Kidney (tissue), 14 donors: Measurements from ENCODE around the gene CA10. TPM values are rescaled to one million over a fixed set of nuclear protein-coding genes. Genes with fewer than 3 reads are reported as not detected.

Experiments used
- DNase-seq, 5 donors: peaks; one replicate each; pipeline ENCODE4 v3.0.0-alpha.2; 2013 to 2020
- FAIRE-seq: peaks from 2 replicates; lab custom pipeline; 2012; peaks lifted over from hg19 to GRCh38; lab: Jason Lieb, UNC
- H3K27ac ChIP-seq, 2 donors: one replicate each; pipeline ENCODE4 v1.7.0; 2013; ENCODE audit warnings: low read depth in 2 of 2, low read length in 2 of 2, inconsistent platforms in 1 of 2
- H3K27me3 ChIP-seq: one replicate; pipeline ENCODE4 v1.7.1; 2013; ENCODE audit warnings: low read length, inconsistent platforms; ENCODE audit not compliant: control insufficient read depth, insufficient read depth
- H3K36me3 ChIP-seq, 3 donors: one replicate each; pipeline versions ENCODE4 v1.7.0 to v1.7.1; 2013; ENCODE audit warnings: low read length in 3 of 3, control low read depth in 1 of 3, inconsistent platforms in 1 of 3; ENCODE audit not compliant: insufficient read depth in 3 of 3, control insufficient read depth in 2 of 3
- H3K4me1 ChIP-seq, 3 donors: one replicate each; pipeline versions ENCODE4 v1.7.0 to v1.7.1; 2013; ENCODE audit warnings: low read length in 3 of 3, inconsistent platforms in 1 of 3, low read depth in 1 of 3; ENCODE audit not compliant: control insufficient read depth in 2 of 3, insufficient read depth in 2 of 3
- H3K4me3 ChIP-seq, 3 donors: one replicate each; pipeline versions ENCODE4 v1.7.0 to v1.8.1; 2013; ENCODE audit warnings: low read length in 3 of 3, control low read depth in 1 of 3, inconsistent platforms in 1 of 3
- H3K9ac ChIP-seq, 3 donors: one replicate each; pipeline versions ENCODE4 v1.7.0 to v1.7.1; 2013; ENCODE audit warnings: low read length in 3 of 3, control low read depth in 1 of 3, inconsistent platforms in 1 of 3
- H3K9me3 ChIP-seq, 3 donors: one replicate each; pipeline versions ENCODE4 v1.7.0 to v1.7.1; 2013; ENCODE audit warnings: low read length in 3 of 3, control low read depth in 1 of 3, inconsistent platforms in 1 of 3; ENCODE audit not compliant: control insufficient read depth in 2 of 3, insufficient read depth in 1 of 3
- CTCF ChIP-seq: IDR thresholded peaks from 3 replicates; pipeline ENCODE4 v1.5.1; 2012; ENCODE audit warnings: mild to moderate bottlenecking, moderate library complexity, borderline replicate concordance; ENCODE audit not compliant: insufficient read depth; ENCODE audit errors: extremely low read depth
- intact Hi-C: fragments of 100-400 bp; cut with DNase I; formaldehyde crosslinking; loops from one replicate; pipeline ENCODE4 v1.11.1; 2022
- polyA plus RNA-seq: library from polyadenylated mRNA; stranded (reverse); fragments of 350-450 nt; fragmentation: Illumina TruSeq; extraction: RNeasy Lipid Tissue Mini Kit (QIAGEN cat#74804); gene quantifications from one replicate; pipeline ENCODE4 v1.2.3, GENCODE V29; 2014; ENCODE audit warnings: low read depth, low replicate concordance; ENCODE audit not compliant: insufficient read depth
- total RNA-seq: library from RNA; stranded (reverse); fragmentation: NEBNext Ultra II Directional; extraction: Animal tissue kit (Norgen Biotek cat#: 25700); gene quantifications from one replicate; pipeline ENCODE4 v1.2.1, GENCODE V29; 2021
- donor health status: control.
- donor health status: control.
- donor health status: control.
- donor health status: control.
- donor health status: control.
- donor health status: DM: yes; HTN: yes; CAD: no.
- donor health status: Normal renal cell carcinoma (clear cell type).

CA10 gene
- total and polyA plus RNA-seq, 2 donors from 2014 or later = 3.7 to 9.8 TPM

GRCh38 chr17:52071712-52072111 is 86.8 kb downstream of the CA10 start:
- Histone ChIP-seq H3K27ac (no peak overlapping the region), H3K27me3 (no peaks in the 10 kb centered on the region), H3K4me1 (no peaks in the 10 kb centered on the region), H3K36me3 (no peaks in the 10 kb centered on the region), H3K9ac (no peak overlapping the region), H3K4me3 (no peak overlapping the region), H3K9me3 (no peaks in the 10 kb centered on the region)
- FAIRE-seq (no peak), DNase-seq (no peak)
- intact Hi-C loops = no loop called here
- TF ChIP-seq CTCF = no peak

- Histone ChIP-seq H3K36me3 (no peaks in the 10 kb centered on the region), H3K27ac (no peak overlapping the region), H3K4me1 (no peaks in the 10 kb centered on the region), H3K4me3 (no peak overlapping the region), H3K27me3 (no peaks in the 10 kb centered on the region), H3K9me3 (no peaks in the 10 kb centered on the region), H3K9ac (no peak overlapping the region)
- no peak for DNase-seq
- no peak for FAIRE-seq
- intact Hi-C loops = no loop called here
- TF ChIP-seq CTCF = no peak
Measured at GRCh38 chr17:52064791-52065211, 93.7 kb downstream of the CA10 start.

- no peak for FAIRE-seq
- Histone ChIP-seq H3K9me3 (no peaks in the 10 kb centered on the region), H3K4me3 (no peak overlapping the region), H3K27ac (no peak overlapping the region), H3K9ac (no peak overlapping the region), H3K4me1 (no peaks in the 10 kb centered on the region), H3K36me3 (no peaks in the 10 kb centered on the region), H3K27me3 (no peaks in the 10 kb centered on the region)
- DNase-seq = no peak
- no peak for TF ChIP-seq CTCF
- intact Hi-C loops = no loop called here
Measured at GRCh38 chr17:52049496-52049895, 109.0 kb downstream of the CA10 start.

- Histone ChIP-seq H3K9me3 (no peaks in the 10 kb centered on the region), H3K9ac (no peak overlapping the region), H3K27me3 (no peaks in the 10 kb centered on the region), H3K4me1 (no peaks in the 10 kb centered on the region), H3K4me3 (no peak overlapping the region), H3K27ac (no peak overlapping the region), H3K36me3 (no peaks in the 10 kb centered on the region)
- intact Hi-C loops = no loop called here
- TF ChIP-seq CTCF = no peak
- no peak for FAIRE-seq
- DNase-seq = no peak
Measured at GRCh38 chr17:52049051-52049450, 109.5 kb downstream of the CA10 start.
